Dendritic cell treated with granulocyte-macrophage colony-stimulating factor and Interleukin-4, amounts not matched to agents 40 ng/mL and 50 ng/mL, for 4 days (primary cell): ENCODE data around the gene NFYB.

Source experiments
- H3K27ac Mint-ChIP-seq: one replicate; pipeline ENCODE4 v1.8.0; 2022; ENCODE audit warnings: mild to moderate bottlenecking, mixed read lengths
- H3K27me3 Mint-ChIP-seq: one replicate; pipeline ENCODE4 v1.8.0; 2022; ENCODE audit warnings: mild to moderate bottlenecking, mixed read lengths
- H3K36me3 Mint-ChIP-seq: one replicate; pipeline ENCODE4 v1.8.0; 2022; ENCODE audit warnings: low read depth, mixed read lengths
- H3K4me1 Mint-ChIP-seq: one replicate; pipeline ENCODE4 v1.8.0; 2022; ENCODE audit warnings: low read depth, mixed read lengths
- H3K4me3 Mint-ChIP-seq: one replicate; pipeline ENCODE4 v1.8.0; 2022; ENCODE audit warnings: mild to moderate bottlenecking, moderate library complexity, mixed read lengths
- H3K9me3 Mint-ChIP-seq: one replicate; pipeline ENCODE4 v1.8.0; 2022; ENCODE audit warnings: mixed read lengths
- intact Hi-C: fragments of 100-400 bp; cut with micrococcal nuclease; formaldehyde crosslinking; loops from one replicate; pipeline ENCODE4 v1.15.0; 2022

NFYB gene

GRCh38 chr12:104147346-104147745 lies 9.3 kb upstream of the NFYB start:
- Mint-ChIP-seq H3K9me3 (peaks cover 8% of the 10 kb centered on the region), H3K4me1 (peaks cover 5% of the 10 kb centered on the region), H3K27me3 (peaks cover 5% of the 10 kb centered on the region), H3K36me3 (no peaks in the 10 kb centered on the region), H3K4me3 (no peak overlapping the region), H3K27ac (no peak overlapping the region)
- intact Hi-C loops, result no loop called here

- Mint-ChIP-seq H3K4me3 (no peak overlapping the region), H3K4me1 (peaks cover 9% of the 10 kb centered on the region), H3K27me3 (peaks cover 8% of the 10 kb centered on the region), H3K36me3 (no peaks in the 10 kb centered on the region), H3K27ac (no peak overlapping the region), H3K9me3 (peaks cover 8% of the 10 kb centered on the region)
- intact Hi-C loops, result no loop called here
Observed at GRCh38 chr12:104143918-104144317, 5.9 kb upstream of the NFYB start.

DNA sequence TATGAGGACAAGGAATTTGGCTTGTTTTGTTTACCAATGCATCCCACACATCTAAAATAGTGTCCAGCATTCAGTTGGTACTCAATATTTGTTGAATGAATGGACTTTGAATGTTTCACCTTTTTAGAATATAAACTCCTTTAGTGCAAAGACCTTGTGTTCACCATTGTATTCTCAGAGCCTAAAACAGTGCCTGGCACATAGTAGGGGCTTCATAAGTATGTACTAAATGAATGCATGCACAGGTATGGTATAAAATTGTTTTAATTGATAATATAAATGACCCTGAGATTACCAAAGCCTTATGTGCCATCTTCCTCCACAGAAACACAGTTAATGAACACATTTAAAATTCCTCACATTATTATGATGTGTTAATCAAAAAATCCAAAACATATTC lies 5.0 kb upstream of the NFYB start:
- intact Hi-C loops, result no loop called here
- Mint-ChIP-seq H3K27me3 (peaks cover 11% of the 10 kb centered on the region), H3K27ac (no peak overlapping the region), H3K9me3 (peaks cover 8% of the 10 kb centered on the region), H3K36me3 (no peaks in the 10 kb centered on the region), H3K4me1 (peaks cover 9% of the 10 kb centered on the region), H3K4me3 (no peak overlapping the region)

DNA sequence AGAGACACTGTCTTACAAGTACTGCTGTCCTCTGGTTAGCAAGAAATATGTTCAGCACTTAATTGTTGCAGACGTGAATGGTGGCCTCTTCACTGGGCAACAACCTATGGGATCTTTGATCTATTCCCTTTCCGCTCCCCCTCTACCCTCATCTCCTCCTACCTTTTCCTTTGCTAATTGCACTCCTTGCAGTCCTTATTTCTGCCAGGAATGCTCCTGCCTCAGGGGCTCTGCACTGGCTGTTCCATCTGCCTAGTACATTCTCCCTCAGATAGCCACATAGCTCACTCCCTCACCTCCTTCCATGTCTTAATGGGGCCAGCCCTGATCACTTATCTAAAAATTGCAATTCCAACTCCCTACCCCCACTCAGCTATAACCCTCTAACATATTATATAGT lies 4.5 kb upstream of the NFYB start:
- no peaks in the 10 kb centered on the region for H3K36me3 Mint-ChIP-seq
- no peak overlapping the region for H3K27ac Mint-ChIP-seq
- no peak overlapping the region for H3K4me3 Mint-ChIP-seq
- intact Hi-C loops, result no loop called here
- peaks cover 9% of the 10 kb centered on the region for H3K4me1 Mint-ChIP-seq
- H3K9me3 Mint-ChIP-seq, result peaks cover 8% of the 10 kb centered on the region
- peaks cover 11% of the 10 kb centered on the region for H3K27me3 Mint-ChIP-seq

DNA sequence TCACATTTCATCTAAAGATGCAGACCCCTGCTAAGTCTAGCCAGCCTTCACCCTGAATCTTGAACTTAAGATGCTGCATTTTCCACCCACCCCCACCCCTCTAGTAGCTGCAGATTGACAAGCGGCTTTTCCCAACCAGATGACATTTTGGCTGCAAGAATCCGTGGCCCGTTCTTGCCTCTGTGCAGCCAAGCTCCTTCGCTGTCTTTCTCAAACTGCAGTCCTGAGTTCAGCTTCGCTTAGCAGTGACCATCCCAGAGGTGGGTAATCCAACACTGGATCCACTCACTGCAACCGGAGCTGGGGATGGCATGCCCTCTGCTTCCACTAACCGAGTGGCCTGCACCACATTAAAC lies 765 bp upstream of the NFYB start:
- Mint-ChIP-seq H3K4me3 (peak overlapping the region; percentile 55), H3K4me1 (peaks cover 9% of the 10 kb centered on the region), H3K9me3 (no peaks in the 10 kb centered on the region), H3K27me3 (peaks cover 9% of the 10 kb centered on the region), H3K36me3 (no peaks in the 10 kb centered on the region), H3K27ac (peak overlapping the region; percentile 63)
- intact Hi-C loops, result loop anchor here (5.0 kb wide), 1 partner anchor 969 kb away; the partner anchor contains the start of gene WASHC4

DNA sequence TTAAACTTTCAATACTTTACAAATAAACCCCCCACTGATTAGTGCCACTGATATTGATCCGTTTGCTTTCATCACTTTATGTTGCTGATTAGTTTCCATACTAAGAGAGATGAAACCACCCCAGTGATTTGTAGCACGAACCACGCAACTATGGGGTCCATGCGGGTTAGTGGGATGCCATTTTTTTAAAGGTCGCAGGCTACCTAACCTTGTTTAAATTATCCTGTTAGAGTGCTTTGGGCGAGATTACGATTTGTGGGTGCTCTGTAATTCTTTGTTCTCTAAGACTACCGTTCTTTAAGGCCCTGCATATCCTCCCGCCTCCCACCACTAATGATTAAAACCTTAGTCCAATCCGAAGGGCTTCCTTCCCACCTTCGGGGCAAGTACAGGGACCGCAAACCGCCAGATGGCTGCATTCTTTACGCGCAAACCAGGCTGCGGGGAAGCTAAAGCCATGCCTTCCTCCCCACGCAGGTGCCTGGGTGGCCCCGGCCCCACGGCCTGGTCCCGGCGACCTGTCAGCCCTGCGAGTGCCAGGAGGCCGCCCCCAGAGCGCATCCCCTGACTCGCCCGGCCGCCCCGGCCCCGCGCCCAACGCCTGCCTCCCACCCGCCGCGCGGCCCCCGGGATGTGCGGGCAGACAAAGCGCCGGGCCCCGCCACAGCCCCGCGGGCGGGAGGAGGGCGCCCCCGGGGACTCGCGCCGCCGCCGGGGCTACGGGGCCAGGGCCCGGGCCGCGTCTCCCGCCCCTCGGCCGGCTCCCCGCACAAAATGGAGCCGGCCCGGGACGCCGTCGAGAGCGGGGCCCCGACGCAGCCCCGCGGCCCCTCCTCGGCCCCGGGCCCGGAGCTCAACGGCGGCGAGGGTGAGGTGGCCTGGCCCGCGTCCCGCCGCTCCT lies 759 bp downstream of the NFYB start:
- peaks cover 8% of the 10 kb centered on the region for H3K36me3 Mint-ChIP-seq
- H3K27me3 Mint-ChIP-seq, result peaks cover 7% of the 10 kb centered on the region
- H3K4me1 Mint-ChIP-seq, result peaks cover 9% of the 10 kb centered on the region
- intact Hi-C loops, result loop anchor here (5.0 kb wide), 1 partner anchor 970 kb away; the partner anchor contains the start of gene WASHC4
- H3K9me3 Mint-ChIP-seq, result no peaks in the 10 kb centered on the region
- peak overlapping the region; percentile 77 for H3K4me3 Mint-ChIP-seq
- peak overlapping the region; percentile 75 for H3K27ac Mint-ChIP-seq

DNA sequence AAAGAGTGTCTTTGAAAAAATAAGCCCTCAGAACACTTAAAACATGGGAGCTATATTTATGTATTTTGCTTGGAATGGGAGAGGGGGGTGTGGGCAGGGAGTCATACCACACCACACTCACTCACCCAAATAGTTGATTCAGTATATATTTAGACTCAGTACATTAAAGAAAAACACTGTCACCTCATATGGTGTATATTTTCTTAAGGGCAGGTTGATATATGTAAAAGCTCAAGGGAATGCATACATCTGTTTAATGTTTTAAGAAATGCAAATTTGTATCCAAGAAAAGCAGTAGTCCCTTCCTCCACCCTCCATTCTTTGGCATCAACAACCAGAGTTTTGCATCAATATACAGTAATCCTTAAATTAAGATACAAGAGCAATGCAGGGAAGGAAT lies 1.4 kb downstream of the NFYB start:
- H3K9me3 Mint-ChIP-seq, result no peaks in the 10 kb centered on the region
- H3K27ac Mint-ChIP-seq, result no peak overlapping the region
- intact Hi-C loops, result loop anchor here (5.0 kb wide), 1 partner anchor 971 kb away; the partner anchor contains the start of gene WASHC4
- peaks cover 7% of the 10 kb centered on the region for H3K27me3 Mint-ChIP-seq
- peaks cover 13% of the 10 kb centered on the region for H3K36me3 Mint-ChIP-seq
- H3K4me3 Mint-ChIP-seq, result peak overlapping the region; percentile 77
- peaks cover 13% of the 10 kb centered on the region for H3K4me1 Mint-ChIP-seq

DNA sequence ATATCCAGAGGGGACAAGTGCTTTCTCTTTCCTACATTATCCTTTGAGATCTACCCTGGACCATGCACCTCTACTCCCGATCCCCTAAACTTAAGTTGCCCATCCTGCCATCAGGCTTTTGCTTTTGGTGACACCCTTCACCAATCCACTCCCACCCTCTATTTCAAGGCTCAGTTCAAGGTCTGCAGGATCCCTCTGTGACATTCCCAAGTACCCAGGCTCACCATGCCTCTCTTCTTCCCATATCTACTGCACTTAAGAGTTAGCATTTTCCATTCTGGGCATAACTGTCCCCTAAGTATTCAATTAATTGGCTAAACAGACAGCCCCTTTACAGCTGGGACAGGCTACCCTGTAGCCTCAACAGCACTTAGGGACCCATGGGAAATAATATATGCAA lies 3.1 kb downstream of the NFYB start:
- intact Hi-C loops, result loop anchor here (5.0 kb wide), 1 partner anchor 972 kb away; the partner anchor contains the start of gene WASHC4
- no peaks in the 10 kb centered on the region for H3K9me3 Mint-ChIP-seq
- H3K4me3 Mint-ChIP-seq, result no peak overlapping the region
- peaks cover 27% of the 10 kb centered on the region for H3K36me3 Mint-ChIP-seq
- peaks cover 8% of the 10 kb centered on the region for H3K4me1 Mint-ChIP-seq
- no peak overlapping the region for H3K27ac Mint-ChIP-seq
- peaks cover 5% of the 10 kb centered on the region for H3K27me3 Mint-ChIP-seq

DNA sequence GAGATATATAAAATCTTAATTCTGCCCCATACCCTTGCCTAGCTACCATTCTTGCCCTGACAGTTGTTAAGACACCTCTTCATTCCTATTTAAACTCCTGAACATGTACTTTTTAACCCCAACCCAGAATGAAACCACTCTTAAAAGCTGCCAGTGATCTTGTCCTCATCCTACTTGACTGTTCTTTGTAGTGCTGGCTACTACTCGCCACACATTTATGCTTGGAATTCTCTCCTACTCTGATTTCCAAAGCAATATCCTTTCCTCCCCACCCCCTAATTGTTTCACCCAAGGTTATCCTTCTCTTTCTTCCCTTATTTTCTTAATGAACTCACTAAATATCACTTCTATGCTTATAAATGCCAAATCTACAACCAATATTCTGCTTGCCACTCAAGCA lies 4.1 kb downstream of the NFYB start:
- H3K9me3 Mint-ChIP-seq, result no peaks in the 10 kb centered on the region
- intact Hi-C loops, result no loop called here
- H3K36me3 Mint-ChIP-seq, result peaks cover 37% of the 10 kb centered on the region
- H3K27me3 Mint-ChIP-seq, result peaks cover 2% of the 10 kb centered on the region
- no peak overlapping the region for H3K4me3 Mint-ChIP-seq
- no peak overlapping the region for H3K27ac Mint-ChIP-seq
- peaks cover 8% of the 10 kb centered on the region for H3K4me1 Mint-ChIP-seq

GRCh38 chr12:104133321-104133720 lies 4.7 kb downstream of the NFYB start:
- Mint-ChIP-seq H3K27me3 (no peaks in the 10 kb centered on the region), H3K4me3 (no peak overlapping the region), H3K4me1 (peaks cover 8% of the 10 kb centered on the region), H3K9me3 (no peaks in the 10 kb centered on the region), H3K27ac (no peak overlapping the region), H3K36me3 (peaks cover 41% of the 10 kb centered on the region)
- intact Hi-C loops, result no loop called here

- peaks cover 8% of the 10 kb centered on the region for H3K4me1 Mint-ChIP-seq
- intact Hi-C loops, result no loop called here
- H3K27me3 Mint-ChIP-seq, result no peaks in the 10 kb centered on the region
- H3K4me3 Mint-ChIP-seq, result no peak overlapping the region
- no peaks in the 10 kb centered on the region for H3K9me3 Mint-ChIP-seq
- H3K27ac Mint-ChIP-seq, result no peak overlapping the region
- H3K36me3 Mint-ChIP-seq, result peaks cover 50% of the 10 kb centered on the region
Observed at GRCh38 chr12:104132351-104132956, 5.6 kb downstream of the NFYB start.

DNA sequence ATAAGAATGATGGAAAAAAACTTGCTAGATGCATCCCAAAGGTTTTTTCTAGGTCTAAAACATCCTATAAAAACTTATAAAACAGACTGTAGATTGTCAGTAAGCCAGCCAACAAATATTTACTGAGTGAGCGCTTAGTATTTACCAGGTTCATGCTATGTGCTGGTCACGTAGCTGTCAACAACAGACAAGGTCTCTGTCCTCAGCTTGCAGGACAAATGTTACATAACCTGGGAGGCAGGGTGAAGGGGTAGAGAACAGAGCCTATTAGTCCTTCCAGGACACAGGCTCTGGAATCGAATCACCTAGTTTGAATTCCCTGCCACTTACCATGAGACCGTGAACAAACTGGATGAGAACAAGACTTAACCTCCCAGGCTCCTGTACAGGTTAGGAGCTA lies 6.4 kb downstream of the NFYB start:
- no peak overlapping the region for H3K27ac Mint-ChIP-seq
- no peaks in the 10 kb centered on the region for H3K9me3 Mint-ChIP-seq
- intact Hi-C loops, result no loop called here
- H3K27me3 Mint-ChIP-seq, result no peaks in the 10 kb centered on the region
- H3K36me3 Mint-ChIP-seq, result peaks cover 54% of the 10 kb centered on the region
- peaks cover 8% of the 10 kb centered on the region for H3K4me1 Mint-ChIP-seq
- H3K4me3 Mint-ChIP-seq, result no peak overlapping the region

GRCh38 chr12:104130760-104131159 lies 7.2 kb downstream of the NFYB start:
- Mint-ChIP-seq H3K27ac (no peak overlapping the region), H3K27me3 (no peaks in the 10 kb centered on the region), H3K9me3 (no peaks in the 10 kb centered on the region), H3K4me1 (peaks cover 8% of the 10 kb centered on the region), H3K4me3 (no peak overlapping the region), H3K36me3 (peaks cover 63% of the 10 kb centered on the region)
- intact Hi-C loops, result no loop called here

DNA sequence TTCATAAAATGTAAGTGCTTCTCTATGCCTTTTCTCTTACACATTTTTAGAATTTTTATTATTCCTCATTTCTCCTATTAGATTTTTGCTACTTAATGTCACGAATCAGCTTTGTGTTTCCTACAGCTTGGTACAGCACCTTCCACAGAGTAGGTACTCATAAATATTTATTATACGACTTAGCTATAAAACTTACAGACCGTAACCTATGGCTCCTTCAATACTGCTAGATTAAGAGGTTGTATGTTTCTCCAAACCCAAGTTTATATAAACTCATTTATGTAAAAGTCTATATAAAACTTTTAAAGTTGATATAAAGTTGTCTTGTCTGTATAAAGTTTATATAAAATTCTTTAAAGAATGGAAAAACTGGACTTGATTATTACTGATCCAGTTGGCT lies 11.5 kb downstream of the NFYB start:
- no peak overlapping the region for H3K4me3 Mint-ChIP-seq
- H3K4me1 Mint-ChIP-seq, result no peaks in the 10 kb centered on the region
- intact Hi-C loops, result no loop called here
- H3K36me3 Mint-ChIP-seq, result peaks cover 81% of the 10 kb centered on the region
- no peak overlapping the region for H3K27ac Mint-ChIP-seq
- H3K27me3 Mint-ChIP-seq, result no peaks in the 10 kb centered on the region
- no peaks in the 10 kb centered on the region for H3K9me3 Mint-ChIP-seq
